ENCODE measurements around the gene LCN2.

DNA sequence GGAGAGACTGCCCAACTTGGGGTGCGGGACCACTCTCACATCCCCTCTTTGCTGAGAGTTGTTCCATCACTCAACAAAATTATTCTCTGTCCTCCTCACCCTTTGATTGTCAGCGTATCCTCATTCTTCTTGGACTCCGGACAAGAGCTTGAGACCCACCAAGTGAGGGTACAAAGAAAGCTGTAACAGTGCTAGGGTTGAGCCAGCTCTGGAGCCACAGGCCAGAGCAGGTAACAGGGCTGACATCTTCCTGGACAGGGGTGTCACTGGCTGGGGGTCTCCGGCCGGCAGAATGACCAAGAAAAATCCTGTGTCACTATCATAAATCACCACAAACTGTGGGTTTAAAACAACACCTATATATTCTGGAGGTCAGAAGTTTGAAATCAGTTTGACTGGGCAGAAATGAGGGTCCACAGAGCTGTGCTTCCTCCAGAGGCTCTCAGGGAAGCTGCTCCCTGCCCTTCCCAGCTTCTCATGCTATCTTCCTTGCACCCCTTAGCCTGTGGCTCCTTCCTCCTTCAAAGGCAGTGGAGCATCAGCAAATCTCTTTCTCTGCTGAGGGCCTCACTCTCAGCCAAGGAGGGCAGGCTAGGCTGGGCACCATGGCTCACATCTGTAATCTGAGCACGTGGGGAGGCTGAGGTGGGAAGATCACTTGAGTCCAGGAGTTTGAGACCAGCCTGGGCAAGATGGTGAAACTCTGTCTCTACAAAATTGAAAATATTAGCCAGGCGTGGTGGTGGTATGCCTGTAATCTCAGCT lies 6.7 kb downstream of the LCN2 start:
- TF ChIP-seq, protein P1, sequence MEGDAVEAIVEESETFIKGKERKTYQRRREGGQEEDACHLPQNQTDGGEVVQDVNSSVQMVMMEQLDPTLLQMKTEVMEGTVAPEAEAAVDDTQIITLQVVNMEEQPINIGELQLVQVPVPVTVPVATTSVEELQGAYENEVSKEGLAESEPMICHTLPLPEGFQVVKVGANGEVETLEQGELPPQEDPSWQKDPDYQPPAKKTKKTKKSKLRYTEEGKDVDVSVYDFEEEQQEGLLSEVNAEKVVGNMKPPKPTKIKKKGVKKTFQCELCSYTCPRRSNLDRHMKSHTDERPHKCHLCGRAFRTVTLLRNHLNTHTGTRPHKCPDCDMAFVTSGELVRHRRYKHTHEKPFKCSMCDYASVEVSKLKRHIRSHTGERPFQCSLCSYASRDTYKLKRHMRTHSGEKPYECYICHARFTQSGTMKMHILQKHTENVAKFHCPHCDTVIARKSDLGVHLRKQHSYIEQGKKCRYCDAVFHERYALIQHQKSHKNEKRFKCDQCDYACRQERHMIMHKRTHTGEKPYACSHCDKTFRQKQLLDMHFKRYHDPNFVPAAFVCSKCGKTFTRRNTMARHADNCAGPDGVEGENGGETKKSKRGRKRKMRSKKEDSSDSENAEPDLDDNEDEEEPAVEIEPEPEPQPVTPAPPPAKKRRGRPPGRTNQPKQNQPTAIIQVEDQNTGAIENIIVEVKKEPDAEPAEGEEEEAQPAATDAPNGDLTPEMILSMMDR (conservative IDR thresholded peaks at IDR 0.05; ENCODE audit: low read length), result no peak
- no peak for TF ChIP-seq EZH2phosphoT487 (IDR thresholded peaks at IDR 0.05; ENCODE audit: borderline replicate concordance)

Data from Loucy (cell line).